IMR-90 (cell line): ENCODE results near the gene VCPKMT. TPM values are rescaled to one million over a fixed set of nuclear protein-coding genes. Genes with fewer than 3 reads are reported as not detected.
A peak's percentile ranks its signal among the peaks of the same experiment; 100 is the strongest.

Experiments
- ATAC-seq: fragments of 200-7000 bp; cut with Tn5 transposase; 2 replicates; pipeline ENCODE4 v1.9.1; 2020; ENCODE audit warnings: low read depth, mild to moderate bottlenecking, moderate library complexity
- BruUV-seq: library from RNA; stranded (reverse); fragments of 400-500 nt; replicated peaks from 2 replicates; lab custom pipeline; 2021; lab: Mats Ljungman, UMichigan
- CTCF ChIA-PET: fragments of 300-600 bp; formaldehyde crosslinking; extraction: SDS; loops from one replicate; lab custom pipeline; 2021; ENCODE audit warnings: antibody characterized with exemption; lab: Yijun Ruan, JAX
- POLR2A ChIA-PET: fragments of 300-600 bp; sonication (Branson Sonifier 250); formaldehyde crosslinking; loops from one replicate; lab custom pipeline; 2022; ENCODE audit warnings: antibody characterized with exemption; ENCODE audit not compliant: unreplicated experiment; lab: Charles Lee
- DNase-seq: peaks from one replicate; pipeline ENCODE4 v3.0.0; 2013
- H2AFZ ChIP-seq: replicated peaks from 2 replicates; pipeline ENCODE3; 2013; ENCODE audit warnings: low read length, mild to moderate bottlenecking; ENCODE audit not compliant: poor library complexity
- H2AK5ac ChIP-seq: 2 replicates; pipeline ENCODE4 v1.6.1; 2013; ENCODE audit warnings: low read depth, low read length, inconsistent platforms
- H2AK9ac ChIP-seq: replicated peaks from 2 replicates; pipeline ENCODE3; 2013; ENCODE audit warnings: mild to moderate bottlenecking, low read depth, low read length, moderate library complexity; ENCODE audit not compliant: poor library complexity
- H2BK120ac ChIP-seq: 2 replicates; pipeline ENCODE4 v1.6.1; 2013; ENCODE audit warnings: low read depth, low read length, inconsistent platforms
- H2BK15ac ChIP-seq: 3 replicates; pipeline ENCODE4 v1.6.1; 2013; ENCODE audit warnings: low read depth, low read length, inconsistent platforms
- H2BK20ac ChIP-seq: 2 replicates; pipeline ENCODE4 v1.6.1; 2013; ENCODE audit warnings: low read depth, mild to moderate bottlenecking, inconsistent platforms, low read length, moderate library complexity
- H2BK5ac ChIP-seq: 2 replicates; pipeline ENCODE4 v1.6.1; 2013; ENCODE audit warnings: mild to moderate bottlenecking, low read depth, low read length, inconsistent platforms; ENCODE audit not compliant: poor library complexity, severe bottlenecking
- H3K14ac ChIP-seq: replicated peaks from 2 replicates; pipeline ENCODE4 v1.6.1; 2013; ENCODE audit warnings: low read depth, low read length, inconsistent platforms
- H3K18ac ChIP-seq: 2 replicates; pipeline ENCODE4 v1.6.1; 2013; ENCODE audit warnings: low read depth, low read length, control low read depth
- H3K23ac ChIP-seq: 2 replicates; pipeline ENCODE4 v1.6.1; 2013; ENCODE audit warnings: low read depth, low read length, inconsistent platforms
- H3K27ac ChIP-seq: 2 replicates; pipeline ENCODE4 v1.5.1; 2013; ENCODE audit warnings: mild to moderate bottlenecking, control low read depth, low read length; ENCODE audit not compliant: insufficient read depth
- H3K27me3 ChIP-seq: 2 replicates; pipeline ENCODE4 v1.6.1; 2013; ENCODE audit warnings: low read length; ENCODE audit not compliant: control insufficient read depth, insufficient read depth
- H3K36me3 ChIP-seq: 2 replicates; pipeline ENCODE4 v1.6.1; 2013; ENCODE audit warnings: low read length, mixed read lengths; ENCODE audit not compliant: control insufficient read depth, insufficient read depth
- H3K4ac ChIP-seq: 2 replicates; pipeline ENCODE4 v1.6.1; 2013; ENCODE audit warnings: low read depth, low read length, inconsistent platforms
- H3K4me1 ChIP-seq: 2 replicates; pipeline ENCODE4 v1.6.1; 2013; ENCODE audit warnings: low read length, mixed read lengths; ENCODE audit not compliant: control insufficient read depth, insufficient read depth
- H3K4me2 ChIP-seq: 2 replicates; pipeline ENCODE4 v1.6.1; 2013; ENCODE audit warnings: low read depth, mild to moderate bottlenecking, control low read depth, low read length, moderate library complexity
- H3K4me3 ChIP-seq: 2 replicates; pipeline ENCODE4 v1.5.1; 2013; ENCODE audit warnings: low read depth, mild to moderate bottlenecking, control low read depth, low read length, moderate library complexity; ENCODE audit not compliant: insufficient read depth
- H3K56ac ChIP-seq: 2 replicates; pipeline ENCODE4 v1.6.1; 2013; ENCODE audit warnings: low read length, inconsistent platforms; ENCODE audit not compliant: insufficient read depth; ENCODE audit errors: extremely low read depth
- H3K79me1 ChIP-seq, 2 experiments: 2 replicates each; pipeline ENCODE4 v1.6.1; 2013; ENCODE audit warnings: low read length in 2 of 2, inconsistent platforms in 1 of 2, low read depth in 1 of 2
- H3K9ac ChIP-seq: 2 replicates; pipeline ENCODE4 v1.6.1; 2013; ENCODE audit warnings: low read depth, low read length, control low read depth
- H3K9me1 ChIP-seq: 2 replicates; pipeline ENCODE4 v1.6.1; 2013; ENCODE audit warnings: low read length, inconsistent platforms; ENCODE audit not compliant: insufficient read depth
- H3K9me3 ChIP-seq: 2 replicates; pipeline ENCODE4 v1.6.1; 2013; ENCODE audit warnings: low read length; ENCODE audit not compliant: control insufficient read depth, insufficient read depth
- H4K20me1 ChIP-seq: 2 replicates; pipeline ENCODE4 v1.6.1; 2013; ENCODE audit warnings: low read length, inconsistent platforms; ENCODE audit not compliant: insufficient read depth
- H4K5ac ChIP-seq: 2 replicates; pipeline ENCODE4 v1.6.1; 2013; ENCODE audit warnings: mild to moderate bottlenecking, low read depth, low read length, control low read depth
- H4K8ac ChIP-seq, 2 experiments: 2 replicates each; pipeline ENCODE4 v1.6.1; 2013; ENCODE audit warnings: low read depth in 2 of 2, low read length in 2 of 2, control low read depth in 1 of 2, inconsistent platforms in 1 of 2
- H4K91ac ChIP-seq: 2 replicates; pipeline ENCODE4 v1.6.1; 2013; ENCODE audit warnings: low read depth, low read length, inconsistent platforms; ENCODE audit not compliant: insufficient read depth
- BHLHE40 ChIP-seq: fragments of 150-350 bp; IDR thresholded peaks from 2 replicates; pipeline ENCODE4 v1.6.1; 2016; ENCODE audit warnings: mild to moderate bottlenecking, low read depth, low read length
- CEBPB ChIP-seq: IDR thresholded peaks from 2 replicates; pipeline ENCODE4 v1.6.1; 2012; ENCODE audit warnings: low read depth, low read length, improper control_type of control experiment
- CHD1 ChIP-seq: IDR thresholded peaks from 2 replicates; pipeline ENCODE4 v1.6.1; 2012; ENCODE audit warnings: low read depth, low read length, improper control_type of control experiment
- CTCF ChIP-seq: conservative IDR thresholded peaks from 2 replicates; pipeline ENCODE4 v1.5.1; 2012; ENCODE audit warnings: mild to moderate bottlenecking, low read depth, low read length, improper control_type of control experiment
- ELK1 ChIP-seq: fragments of 150-350 bp; IDR thresholded peaks from 2 replicates; pipeline ENCODE4 v1.6.1; 2016; ENCODE audit warnings: low read depth, mild to moderate bottlenecking, low read length, moderate library complexity, borderline replicate concordance
- FOS ChIP-seq: fragments of 150-350 bp; IDR thresholded peaks from 2 replicates; pipeline ENCODE4 v1.6.1; 2016; ENCODE audit warnings: low read depth, low read length
- MAFK ChIP-seq: IDR thresholded peaks from 2 replicates; pipeline ENCODE4 v1.6.1; 2012; ENCODE audit warnings: low read depth, low read length, improper control_type of control experiment
- MAZ ChIP-seq: IDR thresholded peaks from 2 replicates; pipeline ENCODE4 v1.6.1; 2012; ENCODE audit warnings: low read depth, mild to moderate bottlenecking, low read length, improper control_type of control experiment, moderate library complexity, borderline replicate concordance
- MXI1 ChIP-seq: IDR thresholded peaks from 2 replicates; pipeline ENCODE4 v1.6.1; 2012; ENCODE audit warnings: low read depth, mild to moderate bottlenecking, low read length, moderate library complexity, borderline replicate concordance
- NFE2L2 ChIP-seq: fragments of 150-350 bp; IDR thresholded peaks from 2 replicates; pipeline ENCODE4 v1.6.1; 2016; ENCODE audit warnings: low read depth, mild to moderate bottlenecking, low read length
- POLR2A ChIP-seq: IDR thresholded peaks from 2 replicates; pipeline ENCODE4 v1.6.1; 2012; ENCODE audit warnings: mild to moderate bottlenecking, low read depth, low read length
- RAD21 ChIP-seq: IDR thresholded peaks from 2 replicates; pipeline ENCODE4 v1.6.1; 2012; ENCODE audit warnings: low read length, improper control_type of control experiment
- RCOR1 ChIP-seq: IDR thresholded peaks from 2 replicates; pipeline ENCODE4 v1.6.1; 2012; ENCODE audit warnings: mild to moderate bottlenecking, low read length, improper control_type of control experiment; ENCODE audit not compliant: insufficient replicate concordance
- RFX5 ChIP-seq: IDR thresholded peaks from 2 replicates; pipeline ENCODE4 v1.8.0; 2012; ENCODE audit warnings: low read depth, mild to moderate bottlenecking, low read length, moderate library complexity
- SMC3 ChIP-seq: fragments of 150-350 bp; IDR thresholded peaks from 2 replicates; pipeline ENCODE4 v1.6.1; 2016; ENCODE audit warnings: low read depth, mild to moderate bottlenecking, antibody characterized with exemption, low read length, moderate library complexity
- USF2 ChIP-seq: fragments of 150-350 bp; IDR thresholded peaks from 2 replicates; pipeline ENCODE4 v1.6.1; 2017; ENCODE audit warnings: mild to moderate bottlenecking, antibody characterized with exemption, low read length, low read depth
- WGBS, 2 experiments: methylation state at CpG; one replicate each; pipeline versions ENCODE4 v1.1.5 to v1.1.7; 2013; ENCODE audit warnings: missing lambda C conversion rate in 2 of 2; ENCODE audit not compliant: insufficient read length in 1 of 2; ENCODE audit errors: extremely low coverage in 2 of 2; 5-methylcytosine and 5-hydroxymethylcytosine counted together
- dilution Hi-C: fragments of 300-500 bp; cut with HindIII; formaldehyde crosslinking; loops from one replicate; pipeline ENCODE4 v1.14.3; 2018; ENCODE audit warnings: low sequenced_read_pairs; ENCODE audit not compliant: unreplicated experiment
- in situ Hi-C: fragments of 300-500 bp; cut with MboI; formaldehyde crosslinking; loops from 3 replicates; pipeline ENCODE4 v1.14.3; 2019; ENCODE audit warnings: low sequenced_read_pairs, inconsistent platforms, mixed read lengths
- intact Hi-C: fragments of 100-400 bp; cut with micrococcal nuclease; formaldehyde crosslinking; loops from 2 replicates; pipeline ENCODE4 v1.10.0; 2022
- polyA plus RNA-seq, 3 experiments: library from polyadenylated mRNA; depleted of rRNA; stranded (reverse); fragments of >200 nt; gene quantifications; 2 replicates each; pipeline ENCODE4 v1.2.3, GENCODE V29; 2012; ENCODE audit warnings: low replicate concordance in 1 of 3
- total RNA-seq: library from RNA; depleted of rRNA; stranded (reverse); fragments of >200 nt; gene quantifications from 2 replicates; pipeline ENCODE4 v1.2.3, GENCODE V29; 2012

The VCPKMT gene
- total and polyA plus RNA-seq, 2 of the 4 experiments (the other 2 are of a cell fraction): 2.5 to 4.7 TPM

DNA sequence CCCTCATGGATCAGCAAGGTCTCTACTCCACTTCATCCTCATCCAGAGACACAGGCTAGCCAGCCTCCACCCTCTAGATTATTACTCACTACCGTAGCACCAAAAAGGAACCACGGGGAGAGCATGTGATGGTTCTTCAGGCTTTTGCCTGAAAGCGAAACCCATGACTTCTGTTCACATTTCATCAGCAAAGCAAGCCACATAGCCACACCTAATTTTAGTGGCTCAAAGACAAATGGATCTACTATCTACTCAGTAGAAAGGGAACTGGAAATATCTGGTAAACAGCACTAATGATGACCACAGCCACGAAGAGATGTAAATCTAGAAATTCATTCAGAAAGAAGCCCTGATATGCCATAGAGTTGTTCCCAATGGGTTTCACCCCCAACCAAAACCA lies 51.4 kb downstream of the VCPKMT start:
- TF ChIP-seq MXI1: no peak
- no peak for TF ChIP-seq RCOR1
- TF ChIP-seq RFX5: no peak
- no peak for TF ChIP-seq BHLHE40
- no peak for TF ChIP-seq CEBPB
- TF ChIP-seq POLR2A: no peak
- TF ChIP-seq SMC3: no peak
- no peak for TF ChIP-seq RAD21
- no peak for TF ChIP-seq MAZ
- no peak for TF ChIP-seq FOS
- no peak for TF ChIP-seq CHD1
- no peak for TF ChIP-seq USF2
- TF ChIP-seq MAFK: no peak
- TF ChIP-seq NFE2L2: no peak
- no peak for TF ChIP-seq ELK1
- no peak for TF ChIP-seq CTCF
- Histone ChIP-seq H2BK20ac (peak overlapping the region; percentile 12; the same call in 1 of the 2 replicates), H3K4me1 (peaks cover 33% of the 10 kb centered on the region), H3K36me3 (no peaks in the 10 kb centered on the region), H4K8ac (no peak overlapping the region), H3K4ac (no peak overlapping the region), H2AFZ (peak overlapping the region; percentile 23), H3K23ac (0 out of 2 replicates have a peak overlapping the region, but pooled peaks have one; percentile 9), H2BK15ac (no peak overlapping the region), H4K91ac (no peak overlapping the region), H2BK120ac (0 out of 2 replicates have a peak overlapping the region, but pooled peaks have one; percentile 32), H3K4me3 (no peak overlapping the region), H3K79me1 (peaks cover 0 to 5% of the 10 kb centered on the region in 2 experiments; a peak in 2 of 4 replicates), H4K5ac (no peak overlapping the region), H2AK5ac (no peak overlapping the region), H3K27me3 (no peaks in the 10 kb centered on the region), H3K9me1 (peaks cover 31% of the 10 kb centered on the region), H3K27ac (no peak overlapping the region), H4K20me1 (no peaks in the 10 kb centered on the region), H3K4me2 (no peak overlapping the region), H3K56ac (no peak overlapping the region), H2BK5ac (no peak overlapping the region), H3K14ac (no peak overlapping the region; the same call in 1 of the 2 replicates), H2AK9ac (no peak overlapping the region), H3K9ac (no peak overlapping the region), H3K9me3 (no peaks in the 10 kb centered on the region), H3K18ac (no peak overlapping the region)
- ATAC-seq (no peak), DNase-seq (no peak)
- in situ Hi-C loops: no loop called here
- dilution Hi-C loops: no loop called here
- intact Hi-C loops: loop anchor here (5.0 kb wide), 1 partner anchor 198 kb away; no protein-coding TSS in a partner anchor
- BruUV-seq: no TSS peak
- WGBS, 2 experiments: 83% methylated on average over 3 of the region's 4 CpGs; no CpG with 5 or more reads in 1 of the 2 experiments
- ChIA-PET POLR2A (interaction anchor here (0.5 kb wide), 1 partner anchor 61 kb away, joined by 4 read pairs; no protein-coding TSS in a partner anchor), CTCF (no interaction called here)
